Ureter (tissue), 1 donor: ENCODE results near the gene SMAD2. TPM values are rescaled to one million over a fixed set of nuclear protein-coding genes. Genes with fewer than 3 reads are reported as not detected.
"Not testable (repeated sequence)": the region's sequence is repeated elsewhere in the genome, so short reads cannot be mapped to it uniquely, and the experiment has no call there.

Experiments
- DNase-seq: peaks from one replicate; pipeline ENCODE4 v3.0.0-alpha.2; 2020; ENCODE audit warnings: low spot score
- total RNA-seq: library from RNA; stranded (reverse); gene quantifications from one replicate; pipeline ENCODE4 v1.2.4, GENCODE V29; 2023
- donor health status: DM: yes; HTN: yes; CAD: no.

Gene SMAD2
- total RNA-seq: 128 TPM

DNA sequence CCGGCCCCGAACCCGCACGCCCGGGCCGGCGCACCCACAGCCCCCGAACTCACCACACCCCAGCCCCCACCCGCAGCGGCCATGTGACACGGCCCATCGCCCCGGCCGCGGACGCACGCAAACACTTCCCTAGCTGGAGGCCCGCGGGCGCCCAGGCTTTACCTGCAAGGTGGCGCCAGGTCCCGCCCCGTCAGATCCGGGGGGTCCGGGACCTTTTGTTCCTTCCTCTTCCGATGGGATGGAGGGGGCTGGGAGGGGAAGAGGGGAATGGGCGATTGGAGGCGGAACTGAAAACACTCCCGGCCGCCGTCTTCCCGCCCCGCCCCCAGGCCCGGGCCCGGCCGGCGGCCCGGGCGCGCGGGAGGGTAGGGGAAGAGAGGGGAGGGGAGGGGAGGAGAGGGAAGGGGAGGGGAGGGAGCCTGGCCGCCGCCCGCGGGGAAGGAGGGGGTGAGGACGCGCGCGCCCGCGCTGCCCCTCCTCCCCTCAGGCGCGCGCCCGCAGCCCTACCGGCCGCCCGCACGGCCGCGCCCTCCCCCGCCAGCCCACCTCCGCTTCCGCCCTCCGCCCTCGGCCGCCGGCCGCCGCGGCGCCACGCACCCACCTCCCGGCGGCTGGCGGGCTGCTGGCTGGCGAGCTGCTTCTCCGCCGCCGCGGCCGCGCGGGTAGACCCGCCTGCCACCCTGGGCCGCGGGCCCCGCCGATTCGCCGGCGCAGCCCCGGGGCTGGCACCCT lies at the start of gene SMAD2:
TSS of gene SMAD2 (minus strand) at position 461 of the 732 bp plus-strand sequence. CDS start 33,903 bp downstream, outside the sequence.
- peak; percentile 85 for DNase-seq

DNA sequence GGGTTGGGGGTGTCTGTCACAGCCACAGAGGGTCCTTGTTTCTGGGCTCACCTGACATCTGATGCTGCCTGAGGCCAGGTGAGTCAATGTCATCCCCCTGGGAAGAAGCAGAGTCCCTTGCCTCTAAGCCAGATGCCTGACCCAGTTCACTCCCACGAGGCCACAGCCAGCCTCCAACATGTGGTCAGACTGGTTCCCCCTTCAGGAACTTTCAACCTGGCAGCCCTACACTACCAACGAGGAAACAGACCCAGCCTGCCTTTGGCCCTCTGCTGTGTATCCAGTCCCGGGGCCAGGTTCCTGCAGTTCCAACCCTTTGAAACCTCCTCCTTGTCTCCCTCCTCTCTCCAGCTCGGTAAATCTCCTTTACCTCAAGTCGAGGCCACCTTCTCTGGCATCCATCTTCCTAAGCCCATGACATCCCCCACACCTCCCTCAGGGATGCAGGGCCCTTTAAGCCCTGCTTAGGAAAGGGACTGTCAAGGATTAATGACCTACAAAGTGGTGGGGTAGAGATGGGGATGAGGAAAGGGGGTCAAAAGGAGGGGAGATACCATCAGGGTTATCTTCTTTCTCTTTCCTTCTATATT lies 49.2 kb upstream of the SMAD2 start:
- no peak for DNase-seq

DNA sequence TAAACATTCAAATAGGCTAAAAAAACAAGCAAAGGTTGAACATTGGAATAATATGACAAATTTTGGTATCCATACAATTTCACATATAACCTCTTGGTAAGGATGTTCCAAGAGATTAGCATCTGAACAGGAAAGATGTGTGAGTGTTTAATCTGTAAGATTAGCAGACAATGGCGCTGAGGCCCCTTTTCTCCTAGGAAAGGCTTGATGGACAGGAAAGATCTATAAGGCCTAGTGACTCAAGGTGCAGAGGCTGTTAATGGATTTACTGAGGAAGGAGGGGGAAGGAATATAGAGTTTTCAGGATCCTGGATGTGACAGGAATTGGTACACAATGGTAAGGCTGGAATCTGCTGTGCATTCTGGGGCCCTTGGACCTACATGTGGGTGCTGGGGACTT lies 48.1 kb upstream of the SMAD2 start:
- no peak for DNase-seq

DNA sequence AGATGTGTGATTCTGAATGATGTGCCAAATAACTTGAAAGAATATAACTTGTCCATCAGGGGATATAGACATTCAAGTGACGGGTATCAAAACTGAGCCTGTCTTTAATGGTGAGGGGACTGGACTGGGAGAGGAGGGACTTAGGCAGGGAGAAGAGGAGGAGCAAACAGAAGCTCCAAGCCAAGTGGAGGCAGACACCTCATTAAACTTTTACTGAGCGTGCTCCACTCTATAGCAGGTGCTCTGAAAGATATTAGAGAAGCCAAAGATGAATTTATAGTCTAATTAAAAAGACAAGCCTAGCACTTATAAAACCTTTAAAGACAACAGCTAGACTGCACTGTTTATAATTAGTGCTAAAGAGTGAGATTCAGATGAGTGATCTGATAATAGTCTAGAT lies 47.7 kb upstream of the SMAD2 start:
- no peak for DNase-seq

DNA sequence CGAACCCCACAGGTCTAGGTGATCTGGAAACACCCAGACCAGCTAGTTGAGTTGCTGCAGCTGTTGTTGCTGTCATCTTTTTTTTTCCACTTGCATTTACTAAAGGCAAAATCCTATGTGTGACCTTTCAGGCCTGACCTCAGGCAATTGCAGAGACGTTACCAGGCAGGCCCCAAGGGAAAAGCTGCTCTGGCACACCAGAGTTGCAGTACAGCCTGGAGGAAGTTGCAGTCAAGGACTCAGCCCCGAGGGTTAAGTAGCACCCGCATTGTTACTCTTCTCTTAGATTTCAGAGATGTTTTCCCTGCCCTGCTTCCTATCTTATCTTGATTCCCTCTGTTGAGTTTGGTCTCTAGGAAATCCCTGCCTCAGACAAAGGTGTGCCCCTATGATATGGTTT lies 45.2 kb upstream of the SMAD2 start:
- DNase-seq: no peak

GRCh38 chr18:47975105-47975504 lies 44.6 kb upstream of the SMAD2 start:
- DNase-seq: no peak

- DNase-seq: no peak
These were observed 40.4 kb upstream of the SMAD2 start for GRCh38 chr18:47970664-47971531.

DNA sequence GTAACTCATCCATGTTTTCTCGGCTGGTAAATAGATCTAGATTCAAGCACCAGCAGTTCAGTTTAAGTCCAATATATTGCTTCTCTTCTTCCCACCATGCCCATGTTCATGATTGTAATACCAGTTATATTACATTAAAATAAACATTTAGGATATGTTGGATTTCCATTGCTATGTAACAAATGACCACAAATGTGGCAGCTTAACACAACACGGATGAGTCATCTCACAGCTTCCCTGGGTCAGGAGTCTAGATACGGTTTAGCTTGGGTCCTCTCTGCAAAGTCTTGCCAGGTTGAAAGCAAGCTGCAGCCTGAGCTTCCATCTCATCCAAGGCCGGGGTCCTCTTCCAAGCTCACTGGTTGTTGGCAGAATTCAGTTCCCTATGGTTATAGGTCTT lies 39.4 kb upstream of the SMAD2 start:
- DNase-seq: no peak

DNA sequence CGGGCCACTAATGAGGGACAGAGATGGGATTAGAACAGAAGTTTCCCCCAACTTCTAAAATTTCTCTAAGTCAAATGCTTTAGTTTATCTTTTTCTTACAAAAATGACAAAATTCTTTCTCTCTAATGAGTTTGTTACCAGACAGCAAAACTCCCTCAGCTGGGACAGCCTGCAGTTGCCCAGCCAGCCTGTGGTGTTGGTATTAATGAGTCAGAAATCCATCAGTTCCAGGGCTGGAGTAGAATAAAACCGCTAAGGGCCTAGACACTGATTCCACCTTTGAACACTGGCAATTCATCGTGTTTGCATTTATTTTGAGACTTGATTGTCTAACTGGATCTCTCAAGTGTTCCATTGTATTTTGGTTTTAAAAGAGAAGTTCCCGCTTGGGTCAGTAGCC lies 38.3 kb upstream of the SMAD2 start:
- no peak for DNase-seq

DNA sequence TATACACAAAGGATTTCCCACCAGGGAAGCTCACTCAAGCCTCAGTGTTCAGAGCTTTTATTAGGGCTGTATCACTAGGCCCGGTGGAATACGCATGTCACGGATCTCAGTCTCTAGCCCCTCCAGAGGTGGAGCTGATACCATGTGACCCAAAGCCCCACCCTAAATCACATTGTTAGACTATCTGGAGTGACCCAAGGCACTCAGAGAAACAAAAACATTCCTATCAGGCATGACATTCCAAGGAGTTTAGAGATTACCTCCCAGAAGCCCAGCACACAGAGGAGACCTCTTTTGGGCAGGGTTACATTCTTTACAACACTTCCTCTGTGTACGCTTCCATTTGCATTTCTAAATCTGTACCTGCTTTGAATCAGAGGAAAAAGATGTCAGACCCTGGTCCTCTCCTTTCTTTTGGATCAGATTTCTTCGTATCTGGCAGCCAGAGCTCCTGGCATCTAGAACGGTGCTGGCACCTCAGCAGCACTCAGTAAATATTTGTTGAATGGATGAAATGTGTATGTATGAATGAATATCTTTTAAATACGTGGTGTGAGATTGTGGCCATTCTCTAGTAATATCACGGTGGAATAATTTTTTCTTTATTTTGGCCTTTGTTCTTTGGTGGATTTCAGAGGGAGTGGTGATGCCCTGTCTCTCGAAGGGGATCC lies 37.7 kb upstream of the SMAD2 start:
- no peak for DNase-seq

DNA sequence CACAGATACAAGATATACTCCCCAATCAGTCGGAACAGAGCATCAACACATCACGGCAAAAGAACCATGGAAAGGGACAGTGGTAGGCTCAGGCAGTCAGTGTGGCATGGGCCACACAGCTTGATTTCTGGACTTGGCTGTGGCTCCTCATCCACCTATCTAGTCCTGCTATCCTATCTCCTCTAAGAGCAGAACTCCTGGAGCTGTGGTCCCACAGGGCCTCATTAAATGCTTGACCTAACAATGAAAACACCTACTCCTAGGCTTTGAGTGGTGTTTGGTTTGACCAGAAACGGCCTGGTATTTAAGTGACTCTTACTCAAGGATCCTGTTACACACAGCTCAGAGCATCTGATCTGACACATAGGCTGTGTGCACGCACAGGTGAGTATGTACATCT lies 33.6 kb upstream of the SMAD2 start:
- DNase-seq: no peak

GRCh38 chr18:47961003-47961402 lies 30.5 kb upstream of the SMAD2 start:
- DNase-seq: not testable (repeated sequence)

- peak; percentile 55 for DNase-seq
These were observed 23.0 kb upstream of the SMAD2 start for GRCh38 chr18:47953471-47953931.

GRCh38 chr18:47950511-47950910 lies 20.1 kb upstream of the SMAD2 start:
- no peak for DNase-seq

- no peak for DNase-seq
These were observed 18.7 kb upstream of the SMAD2 start for GRCh38 chr18:47949202-47949601.

- DNase-seq: no peak
These were observed 16.4 kb upstream of the SMAD2 start for GRCh38 chr18:47946889-47947288.

DNA sequence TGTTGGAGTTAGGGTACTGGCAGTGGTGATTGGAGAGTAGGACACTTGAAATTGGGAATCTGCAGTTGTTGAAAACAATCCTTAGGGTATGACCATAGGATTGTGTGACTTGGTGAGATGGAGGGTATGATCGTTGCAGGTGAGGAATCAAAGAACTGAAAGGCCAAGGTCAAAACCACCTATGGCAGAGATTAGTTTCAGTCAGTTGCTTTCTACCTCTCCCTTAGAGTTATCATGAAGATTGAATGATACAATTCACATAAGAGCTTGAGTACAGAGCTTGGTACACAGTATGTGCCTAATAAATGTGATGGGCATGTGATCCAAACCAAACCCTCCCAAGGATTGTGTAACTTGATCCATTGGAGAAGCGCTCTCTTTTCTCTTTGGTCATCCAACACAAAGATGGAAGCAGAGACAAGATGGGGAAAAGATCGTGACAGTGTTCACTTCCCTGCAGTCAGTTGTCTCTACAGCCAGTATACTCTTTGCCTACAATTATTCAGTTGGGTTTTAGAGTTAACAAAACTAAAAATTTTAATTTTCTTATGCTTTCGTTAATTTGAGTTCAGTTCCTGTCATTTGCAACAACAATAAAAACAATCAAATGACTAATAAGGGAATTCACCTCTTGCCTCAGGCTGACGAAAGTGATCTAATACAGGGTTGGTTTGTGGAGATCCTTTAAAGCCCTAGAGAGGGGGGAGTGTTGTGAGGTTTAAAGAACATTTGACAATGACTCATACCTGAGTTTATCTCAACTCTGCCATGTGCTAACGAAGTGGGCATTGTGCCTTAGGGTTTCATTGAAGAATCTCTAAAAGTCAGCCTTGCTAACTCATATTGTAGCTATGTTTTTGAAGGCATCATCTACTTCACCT lies 14.8 kb upstream of the SMAD2 start:
- no peak for DNase-seq

DNA sequence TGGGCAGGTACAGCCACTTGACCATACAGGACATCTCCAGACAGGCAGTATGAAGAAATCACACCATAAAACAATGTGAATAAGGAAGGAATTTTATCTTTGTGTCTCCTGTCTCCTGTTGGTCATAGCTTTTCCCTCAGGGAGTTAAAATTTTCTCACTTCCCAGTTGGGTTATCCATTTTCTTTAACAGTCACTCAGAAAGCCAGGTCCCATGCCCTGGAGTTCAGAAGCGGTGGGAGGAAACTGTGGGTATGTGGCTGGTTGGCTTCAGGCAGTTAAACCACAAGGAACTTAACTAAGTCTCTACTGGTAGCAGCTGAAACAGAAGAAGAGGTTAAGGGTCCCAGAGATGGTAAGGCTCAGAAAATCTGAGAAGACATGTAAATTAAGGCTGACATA lies 6.5 kb upstream of the SMAD2 start:
- DNase-seq: no peak

DNA sequence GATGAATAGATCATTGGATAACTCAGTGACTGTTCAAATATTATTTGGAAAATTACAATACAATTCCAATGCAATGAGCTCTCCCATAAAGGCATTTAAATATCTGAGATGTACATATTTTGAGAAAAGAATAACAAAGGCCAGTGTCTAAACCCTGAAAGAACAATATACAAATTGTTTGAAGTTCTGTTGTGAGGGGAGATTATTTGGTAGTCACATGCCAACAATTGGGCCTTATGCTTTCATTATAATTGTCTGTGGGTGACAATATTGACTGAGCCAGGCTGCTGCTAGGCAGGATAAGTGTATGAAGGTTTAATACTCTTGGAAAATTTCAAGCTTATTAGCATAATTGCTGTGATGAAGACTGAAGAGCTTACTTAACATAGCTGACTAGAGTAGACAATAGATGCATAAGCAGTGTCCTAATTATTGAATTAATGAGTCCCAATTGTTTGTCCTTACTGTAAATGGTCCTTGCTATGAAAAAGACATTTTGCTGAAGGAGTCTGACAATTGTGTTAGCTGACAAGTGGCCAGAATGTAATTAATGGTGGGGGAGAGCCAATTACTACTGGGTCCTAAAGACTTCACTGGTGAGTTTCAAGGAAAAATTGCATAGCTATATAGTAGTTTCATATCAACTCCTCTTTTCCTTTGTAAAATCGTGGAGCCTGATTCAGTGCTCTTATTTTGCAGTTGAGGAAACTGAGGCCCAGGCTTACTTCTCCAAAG lies 5.0 kb upstream of the SMAD2 start:
- DNase-seq: no peak

GRCh38 chr18:47932603-47933002 lies 2.1 kb upstream of the SMAD2 start:
- DNase-seq: no peak
